Activated B cell treated with CpG ODN at 0.5 μM for 24 hours (primary cell): ENCODE measurements around the gene HOXA5. TPM values are rescaled to one million over a fixed set of nuclear protein-coding genes. Genes with fewer than 3 reads are reported as not detected.

Experiments used
- ATAC-seq: fragments of 200-7000 bp; cut with Tn5 transposase; one replicate; pipeline ENCODE4 v1.10.0; 2021; ENCODE audit warnings: low read depth, mild to moderate bottlenecking, moderate library complexity
- CTCF ChIA-PET: fragments of 350-600 bp; sonication (Branson Sonifier 250); formaldehyde crosslinking; loops from one replicate; lab custom pipeline; 2021; ENCODE audit warnings: antibody characterized with exemption; lab: Charles Lee
- POLR2A ChIA-PET: fragments of 350-600 bp; sonication (Branson Sonifier 250); formaldehyde crosslinking; loops from one replicate; lab custom pipeline; 2021; ENCODE audit warnings: antibody characterized with exemption; lab: Charles Lee
- DNase-seq: peaks from one replicate; pipeline ENCODE4 v3.0.0; 2022
- H3K27ac Mint-ChIP-seq: one replicate; pipeline ENCODE4 v1.8.0; 2020; ENCODE audit warnings: mixed read lengths
- H3K27me3 Mint-ChIP-seq: one replicate; pipeline ENCODE4 v1.8.0; 2021; ENCODE audit warnings: mixed read lengths
- H3K36me3 Mint-ChIP-seq: one replicate; pipeline ENCODE4 v1.8.0; 2021; ENCODE audit warnings: low read depth, mixed read lengths
- H3K4me1 Mint-ChIP-seq: one replicate; pipeline ENCODE4 v1.8.0; 2021; ENCODE audit warnings: mixed read lengths
- H3K4me3 Mint-ChIP-seq: one replicate; pipeline ENCODE4 v1.8.0; 2020; ENCODE audit warnings: mild to moderate bottlenecking, mixed read lengths
- H3K9me3 Mint-ChIP-seq: one replicate; pipeline ENCODE4 v1.8.0; 2020; ENCODE audit warnings: mixed read lengths
- intact Hi-C: fragments of 100-400 bp; cut with micrococcal nuclease; formaldehyde crosslinking; loops from one replicate; pipeline ENCODE4 v1.15.1; 2024
- total RNA-seq: library from RNA; stranded (reverse); gene quantifications from 2 replicates; pipeline ENCODE4 v1.2.3, GENCODE V29; 2022
- TF ChIP-seq, protein P1 (sequence below): fragments of 200-600 bp; IDR thresholded peaks from one replicate; pipeline ENCODE4 v1.8.0; 2022; ENCODE audit warnings: antibody characterized with exemption, mild to moderate bottlenecking

HOXA5 gene
- total RNA-seq, 1 donor from 2014 or later = not detected

- CTCF ChIA-PET = interaction anchor here (0.8 kb wide), 1 partner anchor 55 kb away, joined by 3 read pairs; no protein-coding TSS in a partner anchor
- intact Hi-C loops = no loop called here
- Mint-ChIP-seq H3K4me3 (no peak overlapping the region), H3K9me3 (no peaks in the 10 kb centered on the region), H3K27ac (no peak overlapping the region), H3K4me1 (peaks cover 14% of the 10 kb centered on the region), H3K27me3 (peaks cover 38% of the 10 kb centered on the region), H3K36me3 (no peaks in the 10 kb centered on the region)
- POLR2A ChIA-PET = no interaction called here
- no peak for ATAC-seq
- no peak for DNase-seq
- TF ChIP-seq, protein P1, sequence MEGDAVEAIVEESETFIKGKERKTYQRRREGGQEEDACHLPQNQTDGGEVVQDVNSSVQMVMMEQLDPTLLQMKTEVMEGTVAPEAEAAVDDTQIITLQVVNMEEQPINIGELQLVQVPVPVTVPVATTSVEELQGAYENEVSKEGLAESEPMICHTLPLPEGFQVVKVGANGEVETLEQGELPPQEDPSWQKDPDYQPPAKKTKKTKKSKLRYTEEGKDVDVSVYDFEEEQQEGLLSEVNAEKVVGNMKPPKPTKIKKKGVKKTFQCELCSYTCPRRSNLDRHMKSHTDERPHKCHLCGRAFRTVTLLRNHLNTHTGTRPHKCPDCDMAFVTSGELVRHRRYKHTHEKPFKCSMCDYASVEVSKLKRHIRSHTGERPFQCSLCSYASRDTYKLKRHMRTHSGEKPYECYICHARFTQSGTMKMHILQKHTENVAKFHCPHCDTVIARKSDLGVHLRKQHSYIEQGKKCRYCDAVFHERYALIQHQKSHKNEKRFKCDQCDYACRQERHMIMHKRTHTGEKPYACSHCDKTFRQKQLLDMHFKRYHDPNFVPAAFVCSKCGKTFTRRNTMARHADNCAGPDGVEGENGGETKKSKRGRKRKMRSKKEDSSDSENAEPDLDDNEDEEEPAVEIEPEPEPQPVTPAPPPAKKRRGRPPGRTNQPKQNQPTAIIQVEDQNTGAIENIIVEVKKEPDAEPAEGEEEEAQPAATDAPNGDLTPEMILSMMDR = no peak
These were observed 37.1 kb downstream of the HOXA5 start for GRCh38 chr7:27106181-27106900.

DNA sequence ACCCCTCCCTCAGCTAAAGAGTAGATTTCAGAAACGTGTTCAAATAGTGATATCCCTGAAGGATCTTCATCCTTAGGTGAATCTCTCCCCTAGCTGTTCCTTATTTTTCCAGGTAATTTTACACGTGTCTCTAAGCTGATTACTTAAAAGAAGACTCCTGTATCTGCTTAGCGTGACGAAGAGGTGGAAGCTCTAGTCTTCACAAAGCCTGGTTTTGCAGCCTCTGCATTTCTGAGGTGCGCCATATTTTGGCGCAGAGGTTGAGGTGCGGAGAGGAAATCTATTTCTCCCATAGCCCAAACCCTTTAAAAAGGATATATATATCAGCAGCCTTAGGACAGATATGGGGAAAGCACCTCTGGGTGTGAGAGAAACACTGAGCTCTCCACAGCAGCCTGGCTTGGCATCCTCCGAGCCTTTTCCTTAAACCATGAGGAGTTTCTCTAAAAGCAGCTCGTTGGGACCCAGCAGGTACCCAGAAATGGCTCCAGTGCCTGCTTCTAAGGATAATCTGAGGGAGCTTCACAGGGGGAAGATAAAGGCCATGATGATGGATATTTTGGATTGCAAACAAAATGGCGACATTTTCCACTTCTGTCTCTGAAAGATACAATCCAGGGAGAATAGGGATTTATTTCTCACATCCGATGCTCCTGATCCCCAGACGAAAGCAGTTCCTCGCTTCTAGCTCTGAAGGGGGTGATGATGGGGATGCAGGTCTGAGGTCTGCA is 38.0 kb downstream of the HOXA5 start:
- intact Hi-C loops = no loop called here
- TF ChIP-seq, protein P1 = no peak
- POLR2A ChIA-PET = interaction anchor here (0.6 kb wide), 1 partner anchor 448 kb away, joined by 6 read pairs; no protein-coding TSS in a partner anchor
- Mint-ChIP-seq H3K9me3 (no peaks in the 10 kb centered on the region), H3K36me3 (no peaks in the 10 kb centered on the region), H3K4me3 (no peak overlapping the region), H3K27ac (no peak overlapping the region), H3K4me1 (peaks cover 14% of the 10 kb centered on the region), H3K27me3 (peaks cover 47% of the 10 kb centered on the region)
- DNase-seq (no peak), ATAC-seq (no peak)
- CTCF ChIA-PET = interaction anchor here (0.8 to 1.0 kb wide), 2 partner anchors 56 to 605 kb away, joined by 3 read pairs; no protein-coding TSS in a partner anchor

GRCh38 chr7:27104341-27105058 is 39.0 kb downstream of the HOXA5 start:
- no peak for DNase-seq
- Mint-ChIP-seq H3K4me3 (no peak overlapping the region), H3K36me3 (peaks cover 5% of the 10 kb centered on the region), H3K27me3 (peaks cover 55% of the 10 kb centered on the region), H3K27ac (no peak overlapping the region), H3K4me1 (peaks cover 14% of the 10 kb centered on the region), H3K9me3 (no peaks in the 10 kb centered on the region)
- ChIA-PET CTCF (interaction anchor here (1.0 kb wide), 1 partner anchor 604 kb away, joined by 3 read pairs; no protein-coding TSS in a partner anchor), POLR2A (no interaction called here)
- intact Hi-C loops = no loop called here
- no peak for ATAC-seq
- TF ChIP-seq, protein P1 = no peak

GRCh38 chr7:27103489-27104226 is 39.8 kb downstream of the HOXA5 start:
- H3K9me3 Mint-ChIP-seq = no peaks in the 10 kb centered on the region
- no peak for DNase-seq
- peaks cover 61% of the 10 kb centered on the region for H3K27me3 Mint-ChIP-seq
- TF ChIP-seq, protein P1 = no peak
- ATAC-seq = no peak
- H3K36me3 Mint-ChIP-seq = peaks cover 10% of the 10 kb centered on the region
- POLR2A ChIA-PET = no interaction called here
- H3K4me1 Mint-ChIP-seq = peaks cover 20% of the 10 kb centered on the region
- CTCF ChIA-PET = no interaction called here
- H3K27ac Mint-ChIP-seq = no peak overlapping the region
- H3K4me3 Mint-ChIP-seq = no peak overlapping the region
- intact Hi-C loops = no loop called here
